ENCODE data around the gene NARF. TPM values are rescaled to one million over a fixed set of nuclear protein-coding genes. Genes with fewer than 3 reads are reported as not detected.
A peak's percentile ranks its signal among the peaks of the same experiment; 100 is the strongest.
"Not testable (repeated sequence)": the region's sequence is repeated elsewhere in the genome, so short reads cannot be mapped to it uniquely, and the experiment has no call there.

Gene NARF
- polyA plus RNA-seq, 1 donor from 2014 or later: 76.2 TPM

- peaks cover 44 to 49% (median 45%) of the 10 kb centered on the region in 3 donors for H3K4me1 Mint-ChIP-seq
- H3K27ac Mint-ChIP-seq: no peak overlapping the region
- no peaks in the 10 kb centered on the region for H3K9me3 Mint-ChIP-seq
- H3K4me3 Mint-ChIP-seq: no peak overlapping the region
- H3K27me3 Mint-ChIP-seq: no peaks in the 10 kb centered on the region
- H3K36me3 Mint-ChIP-seq: peaks cover 3% of the 10 kb centered on the region
These were observed 71.4 kb downstream of the NARF start for GRCh38 chr17:82529914-82530300.

GRCh38 chr17:82531431-82531881, 72.9 kb downstream of the NARF start:
- H3K4me3 Mint-ChIP-seq: peak overlapping the region in 1 of 4 donors; percentile 80
- H3K9me3 Mint-ChIP-seq: no peaks in the 10 kb centered on the region
- peaks cover 44 to 45% (median 44%) of the 10 kb centered on the region in 3 donors for H3K4me1 Mint-ChIP-seq
- H3K27me3 Mint-ChIP-seq: no peaks in the 10 kb centered on the region
- H3K36me3 Mint-ChIP-seq: peaks cover 3% of the 10 kb centered on the region
- H3K27ac Mint-ChIP-seq: no peak overlapping the region

- Mint-ChIP-seq H3K27ac (no peak overlapping the region), H3K9me3 (no peaks in the 10 kb centered on the region), H3K4me1 (peaks cover 37 to 42% (median 37%) of the 10 kb centered on the region in 3 donors), H3K4me3 (no peak overlapping the region), H3K27me3 (no peaks in the 10 kb centered on the region), H3K36me3 (peaks cover 5% of the 10 kb centered on the region)
These were observed 75.9 kb downstream of the NARF start for GRCh38 chr17:82534401-82534812.

GRCh38 chr17:82536512-82537201, 78.1 kb downstream of the NARF start:
- peaks cover 1% of the 10 kb centered on the region for H3K27me3 Mint-ChIP-seq
- peaks cover 31 to 36% (median 33%) of the 10 kb centered on the region in 3 donors for H3K4me1 Mint-ChIP-seq
- H3K4me3 Mint-ChIP-seq: no peak overlapping the region
- H3K36me3 Mint-ChIP-seq: peaks cover 4% of the 10 kb centered on the region
- no peak overlapping the region for H3K27ac Mint-ChIP-seq
- H3K9me3 Mint-ChIP-seq: no peaks in the 10 kb centered on the region

GRCh38 chr17:82537228-82537627, 78.7 kb downstream of the NARF start:
- not testable (repeated sequence) for H3K27ac Mint-ChIP-seq, H3K36me3 Mint-ChIP-seq, H3K27me3 Mint-ChIP-seq, H3K9me3 Mint-ChIP-seq, H3K4me3 Mint-ChIP-seq
- peaks cover 31 to 35% (median 33%) of the 10 kb centered on the region in 3 donors for H3K4me1 Mint-ChIP-seq

GRCh38 chr17:82539076-82539475, 80.5 kb downstream of the NARF start:
- H3K36me3 Mint-ChIP-seq, H3K27ac Mint-ChIP-seq, H3K9me3 Mint-ChIP-seq, H3K27me3 Mint-ChIP-seq: not testable (repeated sequence)
- peaks cover 30 to 41% (median 31%) of the 10 kb centered on the region in 3 donors for H3K4me1 Mint-ChIP-seq
- peak overlapping the region in 1 of 4 donors; percentile 84 for H3K4me3 Mint-ChIP-seq

Other genes starting within 250 kb of the NARF start
- gene CCDC57, start 245.9 kb upstream of the NARF start, polyA plus RNA-seq: 34.1 TPM
- 3.7 TPM for gene SLC16A3, start 229.7 kb upstream of the NARF start, polyA plus RNA-seq
- 78.3 TPM for gene CSNK1D, start 185.0 kb upstream of the NARF start, polyA plus RNA-seq
- 4.4 TPM for gene CD7, start 141.1 kb upstream of the NARF start, polyA plus RNA-seq
- 0.83 TPM for gene SECTM1, start 125.0 kb upstream of the NARF start, polyA plus RNA-seq
- 0.36 TPM for gene TEX19, start 99.5 kb upstream of the NARF start, polyA plus RNA-seq
- gene UTS2R, start 87.0 kb upstream of the NARF start, polyA plus RNA-seq: not detected
- gene HEXD, start 40.4 kb upstream of the NARF start, polyA plus RNA-seq: 23.2 TPM
- 33.2 TPM for gene OGFOD3, start 40.2 kb upstream of the NARF start, polyA plus RNA-seq
- 266 TPM for gene CYBC1, start 8.0 kb upstream of the NARF start, polyA plus RNA-seq
- gene FOXK2, start 61.0 kb downstream of the NARF start, polyA plus RNA-seq: 5.8 TPM
- gene WDR45B, start 189.7 kb downstream of the NARF start, polyA plus RNA-seq: 32.1 TPM
- gene RAB40B, start 240.0 kb downstream of the NARF start, polyA plus RNA-seq: 1.9 TPM

Measured in IgD-negative memory B cell (primary cell).